ENCODE results near the gene RUNX2. TPM values are rescaled to one million over a fixed set of nuclear protein-coding genes. Genes with fewer than 3 reads are reported as not detected.

The RUNX2 gene
- total and polyA plus RNA-seq, 4 donors = 0.83 to 2.8 (median 2.0) TPM

GRCh38 chr6:45637056-45637455 is 308.9 kb downstream of the RUNX2 start:
- 91% methylated on average over 2 of the region's 3 CpGs for WGBS (ENCODE audit: insufficient coverage)

GRCh38 chr6:45637611-45638257 is 309.6 kb downstream of the RUNX2 start:
- no peak overlapping the region for H3K27ac ChIP-seq (ENCODE audit: low read depth, low read length)
- H3K9me3 ChIP-seq (ENCODE audit: control insufficient read depth, insufficient read depth, low read length) = no peaks in the 10 kb centered on the region
- no peaks in the 10 kb centered on the region for H3K36me3 ChIP-seq (ENCODE audit: control insufficient read depth, insufficient read depth, low read length)
- no peaks in the 10 kb centered on the region for H3K27me3 ChIP-seq (ENCODE audit: control insufficient read depth, insufficient read depth, low read length)
- DNase-seq (ENCODE audit: low read depth in 4 of 6, low spot score in 6 of 6) = peak in 3 of 6 donors; percentile 9 to 49 (median 42)
- peaks cover 7% of the 10 kb centered on the region for H3K4me1 ChIP-seq (ENCODE audit: control insufficient read depth, insufficient read depth, low read length)
- 33% methylated on average over 5 of the region's 7 CpGs for WGBS (ENCODE audit: insufficient coverage)
- H3K4me3 ChIP-seq (ENCODE audit: low read depth, low read length) = no peak overlapping the region

More at GRCh38 chr6:45637056-45637455, 308.9 kb downstream of the RUNX2 start:
- peaks cover 7% of the 10 kb centered on the region for H3K4me1 ChIP-seq (ENCODE audit: control insufficient read depth, insufficient read depth, low read length)
- no peaks in the 10 kb centered on the region for H3K9me3 ChIP-seq (ENCODE audit: control insufficient read depth, insufficient read depth, low read length)
- no peak for DNase-seq (ENCODE audit: low read depth in 4 of 6, low spot score in 6 of 6)
- H3K4me3 ChIP-seq (ENCODE audit: low read depth, low read length) = no peak overlapping the region
- no peaks in the 10 kb centered on the region for H3K27me3 ChIP-seq (ENCODE audit: control insufficient read depth, insufficient read depth, low read length)
- H3K36me3 ChIP-seq (ENCODE audit: control insufficient read depth, insufficient read depth, low read length) = no peaks in the 10 kb centered on the region
- H3K27ac ChIP-seq (ENCODE audit: low read depth, low read length) = no peak overlapping the region

GRCh38 chr6:45640081-45640491 is 312.0 kb downstream of the RUNX2 start:
- no peak overlapping the region for H3K4me3 ChIP-seq (ENCODE audit: low read depth, low read length)
- no peaks in the 10 kb centered on the region for H3K9me3 ChIP-seq (ENCODE audit: control insufficient read depth, insufficient read depth, low read length)
- peaks cover 2% of the 10 kb centered on the region for H3K27me3 ChIP-seq (ENCODE audit: control insufficient read depth, insufficient read depth, low read length)
- no peak for DNase-seq (ENCODE audit: low read depth in 4 of 6, low spot score in 6 of 6)
- H3K27ac ChIP-seq (ENCODE audit: low read depth, low read length) = no peak overlapping the region
- 83% methylated on average over 2 of the region's 2 CpGs for WGBS (ENCODE audit: insufficient coverage)
- H3K36me3 ChIP-seq (ENCODE audit: control insufficient read depth, insufficient read depth, low read length) = no peaks in the 10 kb centered on the region
- H3K4me1 ChIP-seq (ENCODE audit: control insufficient read depth, insufficient read depth, low read length) = peaks cover 7% of the 10 kb centered on the region

- Histone ChIP-seq H3K36me3 (ENCODE audit: control insufficient read depth, insufficient read depth, low read length) (no peaks in the 10 kb centered on the region), H3K27ac (ENCODE audit: low read depth, low read length) (no peak overlapping the region), H3K27me3 (ENCODE audit: control insufficient read depth, insufficient read depth, low read length) (peaks cover 2% of the 10 kb centered on the region), H3K9me3 (ENCODE audit: control insufficient read depth, insufficient read depth, low read length) (no peaks in the 10 kb centered on the region), H3K4me1 (ENCODE audit: control insufficient read depth, insufficient read depth, low read length) (peaks cover 7% of the 10 kb centered on the region), H3K4me3 (ENCODE audit: low read depth, low read length) (no peak overlapping the region)
- 79% methylated on average over 10 of the region's 13 CpGs for WGBS (ENCODE audit: insufficient coverage)
- no peak for DNase-seq (ENCODE audit: low read depth in 4 of 6, low spot score in 6 of 6)
Measured at GRCh38 chr6:45640811-45641210, 312.7 kb downstream of the RUNX2 start.

GRCh38 chr6:45642331-45643125 is 314.4 kb downstream of the RUNX2 start:
- no peak for DNase-seq (ENCODE audit: low read depth in 4 of 6, low spot score in 6 of 6)
- Histone ChIP-seq H3K27ac (ENCODE audit: low read depth, low read length) (no peak overlapping the region), H3K27me3 (ENCODE audit: control insufficient read depth, insufficient read depth, low read length) (peaks cover 2% of the 10 kb centered on the region), H3K4me3 (ENCODE audit: low read depth, low read length) (no peak overlapping the region), H3K9me3 (ENCODE audit: control insufficient read depth, insufficient read depth, low read length) (no peaks in the 10 kb centered on the region), H3K36me3 (ENCODE audit: control insufficient read depth, insufficient read depth, low read length) (no peaks in the 10 kb centered on the region), H3K4me1 (ENCODE audit: control insufficient read depth, insufficient read depth, low read length) (peaks cover 4% of the 10 kb centered on the region)
- WGBS (ENCODE audit: insufficient coverage) = 91% methylated on average over 16 of the region's 20 CpGs

- Histone ChIP-seq H3K36me3 (ENCODE audit: control insufficient read depth, insufficient read depth, low read length) (no peaks in the 10 kb centered on the region), H3K4me1 (ENCODE audit: control insufficient read depth, insufficient read depth, low read length) (no peaks in the 10 kb centered on the region), H3K9me3 (ENCODE audit: control insufficient read depth, insufficient read depth, low read length) (no peaks in the 10 kb centered on the region), H3K4me3 (ENCODE audit: low read depth, low read length) (no peak overlapping the region), H3K27me3 (ENCODE audit: control insufficient read depth, insufficient read depth, low read length) (peaks cover 2% of the 10 kb centered on the region), H3K27ac (ENCODE audit: low read depth, low read length) (no peak overlapping the region)
- DNase-seq (ENCODE audit: low read depth in 4 of 6, low spot score in 6 of 6) = no peak
- 77% methylated on average over 3 of the region's 3 CpGs for WGBS (ENCODE audit: insufficient coverage)
Measured at GRCh38 chr6:45643126-45643525, 315.0 kb downstream of the RUNX2 start.

GRCh38 chr6:45644720-45645119 is 316.6 kb downstream of the RUNX2 start:
- no peak for DNase-seq (ENCODE audit: low read depth in 4 of 6, low spot score in 6 of 6)
- no peaks in the 10 kb centered on the region for H3K9me3 ChIP-seq (ENCODE audit: control insufficient read depth, insufficient read depth, low read length)
- H3K36me3 ChIP-seq (ENCODE audit: control insufficient read depth, insufficient read depth, low read length) = no peaks in the 10 kb centered on the region

GRCh38 chr6:45645302-45645701 is 317.2 kb downstream of the RUNX2 start:
- H3K36me3 ChIP-seq (ENCODE audit: control insufficient read depth, insufficient read depth, low read length) = no peaks in the 10 kb centered on the region
- no peaks in the 10 kb centered on the region for H3K9me3 ChIP-seq (ENCODE audit: control insufficient read depth, insufficient read depth, low read length)
- no CpG with 5 or more reads among the region's 3 CpGs for WGBS (ENCODE audit: insufficient coverage)
- H3K4me3 ChIP-seq (ENCODE audit: low read depth, low read length) = no peak overlapping the region
- no peak overlapping the region for H3K27ac ChIP-seq (ENCODE audit: low read depth, low read length)
- peaks cover 2% of the 10 kb centered on the region for H3K27me3 ChIP-seq (ENCODE audit: control insufficient read depth, insufficient read depth, low read length)
- H3K4me1 ChIP-seq (ENCODE audit: control insufficient read depth, insufficient read depth, low read length) = no peaks in the 10 kb centered on the region
- DNase-seq (ENCODE audit: low read depth in 4 of 6, low spot score in 6 of 6) = no peak

More at GRCh38 chr6:45644720-45645119, 316.6 kb downstream of the RUNX2 start:
- Histone ChIP-seq H3K27me3 (ENCODE audit: control insufficient read depth, insufficient read depth, low read length) (peaks cover 2% of the 10 kb centered on the region), H3K4me1 (ENCODE audit: control insufficient read depth, insufficient read depth, low read length) (no peaks in the 10 kb centered on the region), H3K27ac (ENCODE audit: low read depth, low read length) (no peak overlapping the region), H3K4me3 (ENCODE audit: low read depth, low read length) (no peak overlapping the region)

GRCh38 chr6:45647341-45648261 is 319.5 kb downstream of the RUNX2 start:
- WGBS (ENCODE audit: insufficient coverage) = 82% methylated on average over 3 of the region's 7 CpGs
- Histone ChIP-seq H3K27me3 (ENCODE audit: control insufficient read depth, insufficient read depth, low read length) (peaks cover 2% of the 10 kb centered on the region), H3K36me3 (ENCODE audit: control insufficient read depth, insufficient read depth, low read length) (no peaks in the 10 kb centered on the region), H3K4me1 (ENCODE audit: control insufficient read depth, insufficient read depth, low read length) (no peaks in the 10 kb centered on the region), H3K9me3 (ENCODE audit: control insufficient read depth, insufficient read depth, low read length) (no peaks in the 10 kb centered on the region), H3K4me3 (ENCODE audit: low read depth, low read length) (no peak overlapping the region), H3K27ac (ENCODE audit: low read depth, low read length) (no peak overlapping the region)
- DNase-seq (ENCODE audit: low read depth in 4 of 6, low spot score in 6 of 6) = no peak
